H1 (cell line): ENCODE data around the gene MPLKIP. TPM values are rescaled to one million over a fixed set of nuclear protein-coding genes. Genes with fewer than 3 reads are reported as not detected.

ENCODE experiments used
- CTCF ChIA-PET: fragments of 300-600 bp; sonication (Branson Sonifier 250); formaldehyde crosslinking; loops from one replicate; lab custom pipeline; 2021; ENCODE audit not compliant: partially characterized antibody; lab: Charles Lee
- POLR2A ChIA-PET: fragments of 300-600 bp; sonication (Branson Sonifier 250); formaldehyde crosslinking; loops from one replicate; lab custom pipeline; 2021; ENCODE audit warnings: inconsistent platforms; ENCODE audit not compliant: partially characterized antibody; lab: Charles Lee
- DNase-seq, 2 experiments: peaks; one replicate each; pipeline versions ENCODE4 v3.0.0 to v3.0.0-alpha.2; 2010 to 2022; ENCODE audit warnings: low spot score in 2 of 2, low read depth in 1 of 2, mixed read lengths in 1 of 2
- FAIRE-seq: peaks from 2 replicates; lab custom pipeline; 2011; peaks lifted over from hg19 to GRCh38; lab: Jason Lieb, UNC
- H2AFZ ChIP-seq: 2 replicates; pipeline ENCODE4 v1.8.1; 2012; ENCODE audit warnings: low read length, inconsistent platforms
- H2AK5ac ChIP-seq: 2 replicates; pipeline ENCODE4 v1.6.1; 2013; ENCODE audit warnings: low read depth, low read length
- H2BK120ac ChIP-seq: replicated peaks from 2 replicates; pipeline ENCODE3; 2013; ENCODE audit warnings: low read depth, low read length, inconsistent platforms
- H2BK12ac ChIP-seq: 2 replicates; pipeline ENCODE4 v1.6.1; 2013; ENCODE audit warnings: low read depth, low read length
- H2BK15ac ChIP-seq: 2 replicates; pipeline ENCODE4 v1.6.1; 2013; ENCODE audit warnings: low read length
- H2BK20ac ChIP-seq: 2 replicates; pipeline ENCODE4 v1.6.1; 2013; ENCODE audit warnings: low read length
- H2BK5ac ChIP-seq: 2 replicates; pipeline ENCODE4 v1.6.1; 2013; ENCODE audit warnings: low read depth, low read length
- H3K14ac ChIP-seq: 2 replicates; pipeline ENCODE4 v1.6.1; 2013; ENCODE audit warnings: inconsistent platforms; ENCODE audit not compliant: insufficient read length
- H3K18ac ChIP-seq: 2 replicates; pipeline ENCODE4 v1.6.1; 2013; ENCODE audit warnings: low read length; ENCODE audit errors: extremely low read depth
- H3K23ac ChIP-seq: 2 replicates; pipeline ENCODE4 v1.6.1; 2013; ENCODE audit warnings: inconsistent platforms; ENCODE audit not compliant: insufficient read length
- H3K23me2 ChIP-seq: 2 replicates; pipeline ENCODE4 v1.6.1; 2013; ENCODE audit warnings: low read depth, low read length
- H3K27ac ChIP-seq: 2 replicates; pipeline ENCODE4 v1.6.1; 2011; ENCODE audit warnings: low read depth, low read length, inconsistent platforms
- H3K27me3 ChIP-seq, 4 experiments: replicated peaks in 1 of 4; 1 replicate in 1 of 4; 2 replicates in 3 of 4; pipeline versions ENCODE4 v1.6.1 to v1.8.1; 2011 to 2013; ENCODE audit warnings: low read length in 3 of 4, mild to moderate bottlenecking in 3 of 4, inconsistent platforms in 2 of 4, mixed read lengths in 2 of 4, moderate library complexity in 1 of 4; ENCODE audit not compliant: control insufficient read depth in 3 of 4, insufficient read depth in 3 of 4; ENCODE audit errors: extremely low read depth in 1 of 4
- H3K36me3 ChIP-seq, 4 experiments: 2 replicates each; pipeline versions ENCODE4 v1.6.1 to v1.8.1; 2011 to 2013; ENCODE audit warnings: mild to moderate bottlenecking in 4 of 4, low read length in 3 of 4, moderate library complexity in 2 of 4, control low read depth in 1 of 4, inconsistent platforms in 1 of 4; ENCODE audit not compliant: insufficient read depth in 4 of 4, control insufficient read depth in 2 of 4
- H3K4ac ChIP-seq: replicated peaks from 2 replicates; pipeline ENCODE3; 2013; ENCODE audit warnings: low read length, low read depth, mixed read lengths, inconsistent platforms; ENCODE audit not compliant: insufficient read length
- H3K4me1 ChIP-seq, 4 experiments: replicated peaks in 1 of 4; 1 replicate in 1 of 4; 2 replicates in 3 of 4; pipeline versions ENCODE4 v1.6.1 to v1.8.1; 2011 to 2013; ENCODE audit warnings: low read length in 3 of 4, inconsistent platforms in 2 of 4, mixed read lengths in 1 of 4; ENCODE audit not compliant: insufficient read depth in 4 of 4, control insufficient read depth in 3 of 4
- H3K4me2 ChIP-seq, 2 experiments: 2 replicates each; pipeline versions ENCODE4 v1.6.1 to v1.8.1; 2011 to 2013; ENCODE audit warnings: low read depth in 2 of 2, low read length in 2 of 2, control low read depth in 1 of 2, inconsistent platforms in 1 of 2, mild to moderate bottlenecking in 1 of 2; ENCODE audit not compliant: insufficient read depth in 1 of 2
- H3K4me3 ChIP-seq, 4 experiments: fragments of 200-600, 300-600 bp in 1 of 4; sonication (generic), shearing (Covaris generic), sonication (Bioruptor Twin) in 1 of 4; 2 replicates each; pipeline versions ENCODE4 v1.5.1 to v1.8.1; 2011 to 2016; ENCODE audit warnings: low read length in 4 of 4, low read depth in 3 of 4, control low read depth in 2 of 4, inconsistent platforms in 2 of 4, mild to moderate bottlenecking in 2 of 4, mixed read lengths in 1 of 4, moderate library complexity in 1 of 4; ENCODE audit not compliant: insufficient read depth in 2 of 4; ENCODE audit errors: extremely low read depth in 1 of 4
- H3K56ac ChIP-seq: replicated peaks from 2 replicates; pipeline ENCODE3; 2013; ENCODE audit warnings: low read depth, mild to moderate bottlenecking, mixed read lengths, low read length, inconsistent platforms; ENCODE audit not compliant: insufficient read length
- H3K79me1 ChIP-seq: 2 replicates; pipeline ENCODE4 v1.6.1; 2013; ENCODE audit warnings: low read depth, low read length, control low read depth
- H3K79me2 ChIP-seq, 2 experiments: 2 replicates each; pipeline versions ENCODE4 v1.6.1 to v1.8.1; 2012 to 2013; ENCODE audit warnings: low read length in 2 of 2, mild to moderate bottlenecking in 2 of 2, inconsistent platforms in 1 of 2; ENCODE audit not compliant: insufficient read depth in 2 of 2, control insufficient read depth in 1 of 2
- H3K9ac ChIP-seq, 4 experiments: replicated peaks in 1 of 4; 1 replicate in 1 of 4; 2 replicates in 3 of 4; pipeline versions ENCODE4 v1.6.1 to v1.8.1; 2011 to 2013; ENCODE audit warnings: low read depth in 3 of 4, low read length in 3 of 4, control low read depth in 2 of 4, mild to moderate bottlenecking in 2 of 4, moderate library complexity in 2 of 4, inconsistent platforms in 1 of 4; ENCODE audit errors: extremely low read depth in 1 of 4
- H3K9me3 ChIP-seq, 2 experiments: 2 replicates each; pipeline versions ENCODE4 v1.6.1 to v1.8.1; 2012 to 2013; ENCODE audit warnings: mild to moderate bottlenecking in 2 of 2, moderate library complexity in 2 of 2, control low read depth in 1 of 2, inconsistent platforms in 1 of 2, low read depth in 1 of 2, low read length in 1 of 2, mixed read lengths in 1 of 2; ENCODE audit not compliant: insufficient read depth in 2 of 2
- H4K20me1 ChIP-seq, 2 experiments: replicated peaks in 1 of 2; 2 replicates each; pipeline versions ENCODE3 to v1.8.1; 2011 to 2013; ENCODE audit warnings: inconsistent platforms in 2 of 2, low read length in 2 of 2, mild to moderate bottlenecking in 1 of 2; ENCODE audit not compliant: insufficient read depth in 2 of 2, control insufficient read depth in 1 of 2
- H4K5ac ChIP-seq: 2 replicates; pipeline ENCODE4 v1.6.1; 2013; ENCODE audit warnings: low read length, low read depth, mixed read lengths, inconsistent platforms; ENCODE audit not compliant: insufficient read length
- H4K8ac ChIP-seq: 2 replicates; pipeline ENCODE4 v1.8.0; 2013; ENCODE audit warnings: mild to moderate bottlenecking, moderate library complexity, low read length, inconsistent platforms; ENCODE audit not compliant: insufficient read depth; ENCODE audit errors: extremely low read depth
- H4K91ac ChIP-seq: replicated peaks from 2 replicates; pipeline ENCODE3; 2013; ENCODE audit warnings: low read length, mixed read lengths, inconsistent platforms; ENCODE audit not compliant: insufficient read length
- TCF12 ChIP-seq: IDR thresholded peaks from 2 replicates; pipeline ENCODE4 v1.6.1; 2011; ENCODE audit warnings: low read depth, mild to moderate bottlenecking, low read length
- TEAD4 ChIP-seq: IDR thresholded peaks from 2 replicates; pipeline ENCODE4 v1.6.1; 2012; ENCODE audit warnings: low read depth, low read length, inconsistent platforms, mixed read lengths
- WGBS, 2 experiments: shearing (Covaris generic) in 1 of 2; methylation state at CpG; one replicate each; pipeline versions ENCODE4 v1.1.6 to v1.1.7; 2013 to 2015; ENCODE audit warnings: low lambda C conversion rate in 2 of 2, mixed read lengths in 2 of 2, inconsistent platforms in 1 of 2, low coverage in 1 of 2, missing lambda C conversion rate in 1 of 2; ENCODE audit not compliant: insufficient replicate concordance in 2 of 2, insufficient coverage in 1 of 2, insufficient read length in 1 of 2; ENCODE audit errors: extremely low coverage in 1 of 2, missing lambda C conversion rate in 1 of 2; 5-methylcytosine and 5-hydroxymethylcytosine counted together
- polyA plus RNA-seq, 7 experiments: library from polyadenylated mRNA; depleted of rRNA in 3 of 7; stranded (reverse) in 5 of 7; unstranded in 2 of 7; fragments of >200 nt in 5 of 7; fragments of 200-250 nt in 2 of 7; gene quantifications; 1 replicate in 5 of 7; 2 replicates in 1 of 7; 4 replicates in 1 of 7; pipeline versions ENCODE4 v1.2.1 to v1.2.3, GENCODE V29; 2011 to 2013; ENCODE audit warnings: missing spikeins in 2 of 7, mixed read lengths in 2 of 7
- small RNA-seq: library from polyadenylated mRNA; stranded (forward); fragments of <200 nt; extraction: miRNeasy Mini kit (QIAGEN cat#:217004); gene quantifications from one replicate; pipeline ENCODE3, GENCODE V24; 2013; ENCODE audit not compliant: insufficient read depth
- total RNA-seq: library from RNA; stranded (reverse); fragmentation: NEBNext Ultra II Directional; extraction: Animal tissue kit (Norgen Biotek cat#: 25700); gene quantifications from 2 replicates; pipeline ENCODE4 v1.2.1, GENCODE V29; 2021
- TF ChIP-seq, protein P1 (sequence below): IDR thresholded peaks from 2 replicates; pipeline ENCODE4 v1.6.1; 2012; ENCODE audit warnings: inconsistent platforms

MPLKIP gene
- total and polyA plus RNA-seq, 2 of the 8 experiments (the other 6 are each of a cell fraction or from before 2014, with no cell fraction given): 57.2 to 73.4 TPM

DNA sequence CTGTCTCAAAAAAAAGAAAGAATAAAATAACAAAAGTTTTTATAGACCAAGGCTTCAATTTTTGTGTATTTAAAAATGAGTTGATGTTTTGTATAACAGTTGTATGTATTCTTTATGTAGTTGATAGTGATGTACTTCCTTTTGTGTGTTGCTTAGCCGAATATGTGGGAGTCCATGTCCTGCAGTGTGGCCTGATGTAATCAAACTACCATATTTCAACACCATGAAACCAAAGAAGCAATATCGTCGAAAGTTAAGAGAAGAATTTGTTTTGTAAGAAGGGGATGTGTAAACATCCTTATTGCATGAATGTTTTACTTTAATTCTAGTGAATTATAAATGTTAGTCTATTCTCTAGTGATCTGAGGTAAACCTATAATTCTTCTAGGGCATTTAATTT is 56.6 kb downstream of the MPLKIP start:
- Histone ChIP-seq H3K36me3 (peaks cover 0 to 11% (median 4%) of the 10 kb centered on the region in 4 experiments; a peak in 2 of 8 replicates), H3K14ac (no peak overlapping the region), H3K4me1 (no peaks in the 10 kb centered on the region), H4K8ac (no peak overlapping the region), H3K27me3 (no peaks in the 10 kb centered on the region), H2BK20ac (no peak overlapping the region), H3K9ac (no peak overlapping the region), H2BK120ac (no peak overlapping the region), H3K23ac (no peak overlapping the region), H4K91ac (no peak overlapping the region), H3K79me2 (no peaks in the 10 kb centered on the region), H2AFZ (no peak overlapping the region), H2BK5ac (no peak overlapping the region), H3K9me3 (no peaks in the 10 kb centered on the region), H3K27ac (no peak overlapping the region), H3K4ac (no peak overlapping the region), H3K56ac (no peak overlapping the region), H2BK15ac (no peak overlapping the region), H3K4me3 (no peak overlapping the region), H2AK5ac (no peak overlapping the region), H3K23me2 (no peaks in the 10 kb centered on the region), H3K4me2 (no peak overlapping the region), H4K5ac (no peak overlapping the region), H2BK12ac (no peak overlapping the region), H3K79me1 (no peaks in the 10 kb centered on the region), H4K20me1 (peaks cover 0 to 2% of the 10 kb centered on the region in 2 experiments), H3K18ac (no peak overlapping the region)
- POLR2A ChIA-PET: no interaction called here
- WGBS, 2 experiments: 87% methylated on average over 3 of the region's 3 CpGs; no CpG with 5 or more reads in 1 of the 2 experiments
- CTCF ChIA-PET: interaction anchor here (0.7 to 0.9 kb wide), 2 partner anchors 25 to 28 kb away, joined by 3 read pairs; no protein-coding TSS in a partner anchor
- DNase-seq (no peak), FAIRE-seq (no peak)
- TF ChIP-seq, protein P1, sequence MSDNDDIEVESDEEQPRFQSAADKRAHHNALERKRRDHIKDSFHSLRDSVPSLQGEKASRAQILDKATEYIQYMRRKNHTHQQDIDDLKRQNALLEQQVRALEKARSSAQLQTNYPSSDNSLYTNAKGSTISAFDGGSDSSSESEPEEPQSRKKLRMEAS: no peak
- TF ChIP-seq TCF12 (no peak), TEAD4 (no peak)

Small RNA genes within 50 kb of the gene (small RNA-seq; reads per million reads assigned to genes)
- not detected for gene AC006023.1
- gene AC006023.2: not detected

Other genes starting within 250 kb of the MPLKIP start
- gene CDK13, start 184.4 kb downstream of the MPLKIP start, total RNA-seq: 46.4 and 49.5 TPM in 2 replicates
- gene CDK13, start 184.4 kb downstream of the MPLKIP start, polyA plus RNA-seq (2011; rRNA removed): 15.5 and 22.6 TPM in 2 replicates
- 3.0 and 5.4 TPM in 2 replicates for gene SUGCT, start 383 bp upstream of the MPLKIP start, total RNA-seq
- gene SUGCT, start 383 bp upstream of the MPLKIP start, polyA plus RNA-seq (2011; rRNA removed): 1.3 and 2.8 TPM in 2 replicates